Lower leg skin (tissue), 3 donors: ENCODE results near the gene MAP3K13.

Experiments used
- POLR2A ChIP-seq, 2 donors: fragments of 450-650 bp; IDR thresholded peaks; one replicate each; pipeline ENCODE4 v1.6.1; 2016 to 2017; ENCODE audit warnings: antibody characterized with exemption in 2 of 2, mild to moderate bottlenecking in 1 of 2, moderate library complexity in 1 of 2
- TF ChIP-seq, protein P1 (sequence below), 3 donors: fragments of 450-650 bp; IDR thresholded peaks; one replicate each; pipeline ENCODE4 v1.5.1; 2016; ENCODE audit warnings: antibody characterized with exemption in 3 of 3, mild to moderate bottlenecking in 3 of 3, moderate library complexity in 2 of 3

- TF ChIP-seq, protein P1, sequence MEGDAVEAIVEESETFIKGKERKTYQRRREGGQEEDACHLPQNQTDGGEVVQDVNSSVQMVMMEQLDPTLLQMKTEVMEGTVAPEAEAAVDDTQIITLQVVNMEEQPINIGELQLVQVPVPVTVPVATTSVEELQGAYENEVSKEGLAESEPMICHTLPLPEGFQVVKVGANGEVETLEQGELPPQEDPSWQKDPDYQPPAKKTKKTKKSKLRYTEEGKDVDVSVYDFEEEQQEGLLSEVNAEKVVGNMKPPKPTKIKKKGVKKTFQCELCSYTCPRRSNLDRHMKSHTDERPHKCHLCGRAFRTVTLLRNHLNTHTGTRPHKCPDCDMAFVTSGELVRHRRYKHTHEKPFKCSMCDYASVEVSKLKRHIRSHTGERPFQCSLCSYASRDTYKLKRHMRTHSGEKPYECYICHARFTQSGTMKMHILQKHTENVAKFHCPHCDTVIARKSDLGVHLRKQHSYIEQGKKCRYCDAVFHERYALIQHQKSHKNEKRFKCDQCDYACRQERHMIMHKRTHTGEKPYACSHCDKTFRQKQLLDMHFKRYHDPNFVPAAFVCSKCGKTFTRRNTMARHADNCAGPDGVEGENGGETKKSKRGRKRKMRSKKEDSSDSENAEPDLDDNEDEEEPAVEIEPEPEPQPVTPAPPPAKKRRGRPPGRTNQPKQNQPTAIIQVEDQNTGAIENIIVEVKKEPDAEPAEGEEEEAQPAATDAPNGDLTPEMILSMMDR (IDR thresholded peaks at IDR 0.05): no peak
- TF ChIP-seq POLR2A (IDR thresholded peaks at IDR 0.05): no peak
Observed at GRCh38 chr3:185361920-185362319, 1.0 kb upstream of the MAP3K13 start.
